GM21619 (cell line): Measurements from ENCODE around the gene IL24.
"Not testable (repeated sequence)": the region's sequence is repeated elsewhere in the genome, so short reads cannot be mapped to it uniquely, and the experiment has no call there.

Experiments used
- ATAC-seq: cut with Tn5 transposase; IDR thresholded peaks from one replicate; pipeline ENCODE4 v1.9.1; 2021; ENCODE audit not compliant: unreplicated experiment

IL24 gene, protein sequence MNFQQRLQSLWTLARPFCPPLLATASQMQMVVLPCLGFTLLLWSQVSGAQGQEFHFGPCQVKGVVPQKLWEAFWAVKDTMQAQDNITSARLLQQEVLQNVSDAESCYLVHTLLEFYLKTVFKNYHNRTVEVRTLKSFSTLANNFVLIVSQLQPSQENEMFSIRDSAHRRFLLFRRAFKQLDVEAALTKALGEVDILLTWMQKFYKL

DNA sequence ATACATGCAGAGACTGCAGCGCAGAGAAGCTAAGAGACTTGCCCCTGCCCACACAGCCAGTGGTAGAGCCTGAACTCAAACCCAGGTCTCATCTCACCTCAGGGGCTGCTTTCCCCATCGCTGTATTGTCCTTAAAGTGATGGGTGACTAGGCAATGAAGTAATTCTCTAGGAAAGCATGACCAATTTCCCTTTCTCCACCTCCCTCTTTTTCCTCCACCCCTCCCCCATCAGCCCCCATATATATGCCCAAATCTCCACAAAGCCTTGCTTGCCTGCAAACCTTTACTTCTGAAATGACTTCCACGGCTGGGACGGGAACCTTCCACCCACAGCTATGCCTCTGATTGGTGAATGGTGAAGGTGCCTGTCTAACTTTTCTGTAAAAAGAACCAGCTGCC is at the start of gene IL24:
TSS of gene IL24 (plus strand) at position 269 of the 400 bp plus-strand sequence. CDS start 390 bp downstream, outside the sequence.
- no peak for ATAC-seq

DNA sequence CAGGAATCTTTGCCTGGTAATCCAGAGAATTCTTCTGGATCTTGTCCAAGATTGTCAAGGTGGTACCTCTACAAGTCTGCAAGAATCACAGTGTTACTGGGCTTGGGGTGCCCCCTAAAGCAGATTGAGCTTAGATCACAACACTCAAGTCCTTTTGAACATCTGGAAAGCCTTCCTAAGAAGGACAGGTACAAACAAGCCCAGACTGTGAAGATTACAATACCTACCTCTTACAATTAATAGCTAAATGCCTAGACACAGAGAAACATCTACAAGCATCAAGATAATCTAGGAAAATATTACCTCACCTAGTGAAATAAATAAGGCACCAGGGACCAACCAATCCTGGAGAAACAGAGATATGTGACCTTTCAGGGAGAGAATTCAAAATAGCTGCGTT is 49.3 kb upstream of the IL24 start:
- no peak for ATAC-seq

DNA sequence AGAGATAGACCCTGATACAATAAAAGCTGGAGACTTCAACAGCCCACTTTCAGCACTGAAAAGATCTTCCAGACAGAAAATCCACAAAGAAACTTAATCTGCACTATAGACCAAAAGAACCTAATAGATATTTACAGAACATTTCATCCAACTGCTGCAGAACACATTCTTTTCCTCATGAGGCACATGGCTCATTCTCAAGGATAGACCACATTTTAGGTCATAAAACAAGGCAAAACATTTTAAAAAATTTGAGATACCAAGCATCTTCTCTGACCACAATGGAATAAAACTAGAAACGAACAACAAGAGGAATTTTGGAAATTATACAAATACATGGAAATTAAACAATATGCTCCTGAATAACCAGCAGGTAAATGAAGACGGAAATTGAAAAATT is 46.8 kb upstream of the IL24 start:
- ATAC-seq = no peak

DNA sequence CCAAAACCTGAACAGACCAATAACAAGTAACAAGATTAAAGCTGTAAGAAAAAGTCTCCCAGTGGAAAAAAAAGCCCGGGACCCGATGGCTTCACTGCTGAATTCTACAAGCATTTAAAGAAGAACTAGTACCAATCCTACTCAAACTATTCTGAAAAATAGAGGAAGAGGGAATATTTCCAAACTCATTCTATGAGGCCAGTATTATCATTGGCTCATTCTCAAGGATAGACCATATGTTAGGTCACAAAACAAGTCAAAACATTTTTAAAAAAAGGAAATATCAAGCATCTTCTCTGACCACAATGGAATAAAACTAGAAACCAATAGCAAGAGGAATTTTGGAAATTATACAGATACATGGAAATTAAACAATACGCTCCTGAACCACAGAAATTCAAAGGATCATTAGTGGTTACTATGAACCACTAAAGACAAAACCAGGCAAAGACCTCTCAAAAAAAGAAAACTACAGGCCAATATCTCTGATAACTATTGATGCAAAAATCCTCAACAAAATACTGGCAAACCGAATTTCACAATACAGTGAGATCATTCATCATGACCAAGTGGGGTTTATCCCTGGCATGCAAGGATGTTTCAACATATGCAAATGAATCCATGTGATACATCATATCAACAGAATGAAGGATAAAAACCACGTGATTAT is 45.8 kb upstream of the IL24 start:
- no peak for ATAC-seq

DNA sequence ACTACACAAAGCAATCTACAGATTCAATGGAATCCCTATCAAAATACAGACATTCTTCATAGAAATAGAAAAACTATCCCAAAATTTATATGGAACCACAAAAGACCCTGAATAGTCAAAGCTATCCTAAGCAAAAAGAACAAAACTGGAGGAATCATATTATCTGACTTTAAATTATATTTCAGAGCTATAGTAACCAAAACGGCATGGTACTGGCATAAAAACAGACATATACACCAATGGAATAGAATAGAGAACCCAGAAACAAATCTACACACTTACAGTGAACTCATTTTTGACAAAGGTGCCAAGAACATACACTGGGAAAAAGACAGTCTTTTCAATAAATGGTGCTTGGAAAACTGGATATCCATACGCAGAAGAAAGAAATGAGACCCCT is 44.6 kb upstream of the IL24 start:
- ATAC-seq = not testable (repeated sequence)

DNA sequence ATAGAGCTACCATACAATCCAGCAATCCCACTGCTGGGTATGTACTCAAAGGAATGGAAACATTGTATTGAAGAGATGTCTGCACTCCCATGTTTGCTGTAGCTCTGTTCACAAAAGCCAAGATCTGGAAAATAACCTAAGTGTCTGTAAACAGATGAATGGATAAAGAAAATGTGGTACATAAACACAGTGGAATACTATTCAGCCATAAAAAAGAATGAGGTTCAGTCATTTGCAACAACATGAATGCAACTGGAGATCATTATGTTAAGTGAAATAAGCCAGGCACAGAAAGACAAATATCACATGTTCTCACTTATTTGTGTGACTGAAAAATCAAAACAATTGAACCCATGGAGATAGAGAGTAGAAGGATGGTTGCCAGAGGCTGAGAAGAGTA is 43.5 kb upstream of the IL24 start:
- ATAC-seq = not testable (repeated sequence)

DNA sequence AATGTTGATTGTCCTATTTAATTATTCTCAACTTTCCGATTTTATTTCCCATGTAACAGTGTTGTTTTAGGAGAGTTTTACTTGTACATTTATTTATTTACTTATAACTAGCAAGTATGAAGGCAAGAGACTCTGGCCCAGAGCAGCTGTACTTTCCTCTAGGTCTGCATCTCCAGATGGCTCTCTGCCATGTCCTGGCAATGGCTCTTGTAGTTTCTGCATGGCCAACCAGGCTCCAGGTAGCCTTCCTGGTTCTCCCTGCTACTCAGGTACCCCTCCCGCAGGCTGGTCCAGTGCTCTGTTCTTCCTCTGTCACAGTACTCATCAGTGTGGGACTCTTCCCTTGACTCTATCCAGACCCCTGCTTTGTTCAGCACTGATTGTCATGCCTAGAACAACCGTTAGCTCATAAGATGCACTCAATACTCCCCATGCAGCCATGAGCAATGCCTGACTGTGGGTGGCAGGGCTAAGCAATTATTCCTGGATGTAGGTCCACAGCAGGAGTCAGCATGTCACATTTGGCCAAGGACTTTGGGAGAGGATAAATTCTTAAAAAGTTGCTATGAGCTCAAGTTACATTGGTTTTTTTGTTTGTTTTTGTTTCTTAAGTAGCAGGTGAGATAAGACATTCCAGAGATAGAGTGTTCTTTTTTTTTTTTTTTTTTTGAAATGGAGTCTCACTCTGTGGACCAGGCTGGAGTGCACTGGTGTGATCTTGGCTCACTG is 42.7 kb upstream of the IL24 start:
- ATAC-seq = no peak

DNA sequence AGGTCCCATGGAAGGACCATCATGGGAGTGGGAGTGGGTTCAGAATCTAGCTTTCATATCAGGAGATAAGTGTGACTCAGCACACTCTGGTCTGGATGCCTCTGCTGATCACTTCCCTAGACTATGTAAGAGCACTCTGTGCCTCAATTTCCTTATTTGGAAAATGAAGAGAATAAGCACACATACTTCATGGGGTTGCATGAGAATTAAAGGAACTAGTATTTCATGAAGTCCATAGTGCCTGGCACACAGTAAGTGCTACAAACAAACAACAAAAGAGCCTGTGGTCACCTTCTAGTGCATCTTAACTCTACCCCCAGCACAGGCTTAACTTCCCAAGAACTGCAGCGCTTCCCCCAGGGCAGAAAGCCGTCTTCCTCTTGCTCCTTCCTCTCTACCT is 41.4 kb upstream of the IL24 start:
- ATAC-seq = no peak

DNA sequence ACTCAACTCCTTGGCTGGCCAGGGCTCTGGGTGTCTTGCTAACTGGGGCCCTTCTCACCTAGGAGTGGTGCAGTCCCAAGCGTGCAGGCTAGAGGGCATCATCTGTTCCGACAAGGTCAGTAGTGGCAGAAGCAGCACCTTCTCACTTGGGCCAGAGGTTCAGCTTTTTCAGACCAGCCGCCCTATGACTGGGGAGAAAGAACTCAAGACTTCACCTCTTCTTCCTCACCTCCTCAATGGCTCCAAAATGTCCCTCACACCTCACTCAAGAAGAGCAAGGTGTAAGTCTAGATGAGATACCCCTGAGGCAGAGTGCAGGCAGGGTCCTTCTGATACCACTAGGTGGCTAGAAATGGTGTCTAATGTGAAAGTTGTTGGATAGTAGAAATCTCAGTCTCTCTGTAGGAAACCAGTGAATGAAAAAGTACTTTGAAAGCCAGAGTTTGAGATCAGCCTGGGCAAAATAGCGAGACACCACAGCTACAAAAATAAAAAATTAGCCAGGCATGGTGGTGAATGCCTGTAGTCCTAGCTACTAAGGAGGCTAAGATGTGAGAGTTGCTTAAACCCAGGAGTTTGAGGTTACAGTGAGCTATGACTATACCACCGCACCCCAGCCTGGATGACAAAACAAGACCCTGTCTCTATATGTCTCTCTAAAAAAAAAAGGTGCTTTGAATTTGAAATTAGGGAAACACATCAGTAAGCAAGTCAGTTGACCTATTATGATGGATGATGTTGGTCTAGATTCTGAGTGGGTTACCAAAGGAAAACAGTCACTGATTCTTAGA is 40.4 kb upstream of the IL24 start:
- ATAC-seq = no peak

DNA sequence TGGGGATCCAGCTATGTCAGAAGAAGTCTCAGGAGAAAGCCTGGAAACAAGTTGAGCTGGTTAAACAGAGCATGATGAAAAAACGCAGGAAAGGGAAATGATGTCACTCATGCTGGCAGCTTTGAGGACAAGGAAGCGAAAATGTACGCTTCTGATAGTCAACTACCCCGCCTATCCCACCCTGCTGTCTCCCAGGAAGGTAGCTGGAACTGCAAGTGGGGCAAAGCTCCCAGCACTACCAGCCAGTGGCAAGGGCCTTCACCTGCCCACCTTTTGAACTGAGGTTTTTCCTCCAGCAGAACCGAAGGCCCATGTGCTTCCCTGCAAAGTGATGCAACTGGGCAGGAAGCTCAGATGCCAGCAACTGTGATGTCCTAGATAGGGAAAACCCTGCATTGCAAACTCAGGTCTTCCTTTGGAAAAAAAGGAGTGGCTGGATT is 38.1 kb upstream of the IL24 start:
- no peak for ATAC-seq

DNA sequence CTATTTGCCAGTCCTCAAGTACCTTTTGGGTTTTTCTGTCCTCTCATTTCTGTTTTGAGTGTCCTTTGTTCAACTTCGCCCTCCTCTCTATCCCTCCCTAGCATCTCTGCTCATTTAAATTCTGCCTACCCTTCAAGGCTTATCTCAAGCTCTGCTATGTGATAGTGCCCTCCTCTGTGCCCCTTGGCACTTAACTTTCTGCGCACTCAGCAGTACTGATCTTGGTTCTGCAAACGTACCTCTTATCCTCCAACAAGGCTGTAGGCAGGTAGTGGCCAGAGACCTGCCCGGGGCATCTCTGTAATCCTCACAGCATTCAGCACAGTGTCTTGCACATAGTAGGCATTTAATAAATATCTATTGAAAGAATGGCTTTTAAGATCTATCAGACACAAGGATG is 37.1 kb upstream of the IL24 start:
- no peak for ATAC-seq

DNA sequence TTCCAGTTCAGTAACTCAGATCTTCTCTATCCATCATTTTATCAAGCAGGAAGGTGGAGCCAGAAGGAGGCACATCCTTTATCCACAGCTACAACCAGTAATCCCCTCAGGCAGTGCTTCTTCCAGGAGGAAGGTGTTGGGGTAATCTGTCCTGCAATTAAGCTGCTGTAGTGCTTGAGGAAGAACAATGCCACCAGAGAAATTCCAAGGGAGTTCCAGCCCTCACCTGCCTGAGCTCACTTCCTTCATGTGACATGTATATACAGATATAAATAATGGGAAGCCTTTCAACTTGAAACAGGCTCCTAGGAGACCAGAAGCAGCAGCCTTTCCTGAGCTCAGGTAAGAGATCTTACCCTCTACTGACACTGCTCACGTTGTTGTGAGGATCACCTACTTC is 34.0 kb upstream of the IL24 start:
- ATAC-seq = no peak

DNA sequence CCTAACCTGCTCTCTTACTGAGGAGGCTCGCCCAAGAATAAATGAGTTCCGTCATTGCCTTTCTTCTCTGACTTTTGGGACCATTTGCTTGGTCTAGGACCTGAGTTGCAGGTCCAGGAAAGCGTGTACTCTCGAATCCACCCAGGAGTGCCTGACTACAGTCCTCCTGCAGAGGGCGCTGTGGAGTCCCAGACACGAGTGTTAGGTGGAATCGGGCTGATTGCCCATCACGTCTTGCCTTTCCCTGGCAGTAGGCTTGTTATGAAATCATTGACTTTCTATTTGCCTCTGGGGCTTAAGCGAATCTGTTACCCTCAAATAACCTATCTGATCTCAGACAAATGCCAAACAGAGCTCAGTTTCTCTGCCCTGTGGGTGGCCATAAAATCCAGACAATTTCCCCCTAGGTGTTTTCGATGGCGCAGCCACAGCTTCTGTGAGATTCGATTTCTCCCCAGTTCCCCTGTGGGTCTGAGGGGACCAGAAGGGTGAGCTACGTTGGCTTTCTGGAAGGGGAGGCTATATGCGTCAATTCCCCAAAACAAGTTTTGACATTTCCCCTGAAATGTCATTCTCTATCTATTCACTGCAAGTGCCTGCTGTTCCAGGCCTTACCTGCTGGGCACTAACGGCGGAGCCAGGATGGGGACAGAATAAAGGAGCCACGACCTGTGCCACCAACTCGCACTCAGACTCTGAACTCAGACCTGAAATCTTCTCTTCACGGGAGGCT is 32.1 kb upstream of the IL24 start, which contains the start of gene IL20:
TSS of gene IL20 (plus strand) at position 685 of the 733 bp plus-strand sequence. CDS start 230 bp downstream, outside the sequence.
- no peak for ATAC-seq

DNA sequence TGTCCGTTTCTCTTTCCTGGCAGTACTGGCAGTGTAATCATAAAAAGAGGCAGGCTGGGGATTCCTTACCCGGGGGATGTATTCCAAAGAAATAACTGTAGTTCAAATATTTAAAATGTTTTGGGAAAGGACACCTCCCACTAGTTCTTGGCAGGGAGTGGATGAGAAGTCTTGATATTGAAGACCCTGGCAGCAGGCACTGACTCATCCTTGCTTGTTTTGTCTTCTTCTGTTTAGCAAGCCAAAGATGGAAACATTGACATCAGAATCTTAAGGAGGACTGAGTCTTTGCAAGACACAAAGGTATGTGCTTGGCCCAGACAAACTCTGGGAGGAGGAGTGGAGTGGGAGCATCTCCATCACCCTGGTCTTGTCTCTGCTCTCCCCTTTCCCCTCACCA is 31.2 kb upstream of the IL24 start:
- no peak for ATAC-seq

DNA sequence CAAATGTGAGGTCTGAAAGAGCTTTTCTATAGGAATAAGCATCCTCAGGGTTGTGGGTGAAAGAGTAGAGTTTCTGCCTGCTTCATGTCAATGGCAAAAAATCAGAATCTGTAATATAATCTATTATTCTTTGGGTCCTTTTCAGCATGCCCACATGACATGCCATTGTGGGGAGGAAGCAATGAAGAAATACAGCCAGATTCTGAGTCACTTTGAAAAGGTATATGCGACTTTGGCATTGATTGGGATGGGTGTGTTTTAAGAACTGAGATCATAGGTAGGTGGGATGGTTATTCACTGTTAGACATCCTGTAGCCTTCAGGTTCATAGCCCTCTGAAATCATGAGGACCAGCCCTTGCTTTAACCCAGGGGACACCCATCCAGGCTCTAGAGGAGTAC is 30.0 kb upstream of the IL24 start:
- no peak for ATAC-seq

DNA sequence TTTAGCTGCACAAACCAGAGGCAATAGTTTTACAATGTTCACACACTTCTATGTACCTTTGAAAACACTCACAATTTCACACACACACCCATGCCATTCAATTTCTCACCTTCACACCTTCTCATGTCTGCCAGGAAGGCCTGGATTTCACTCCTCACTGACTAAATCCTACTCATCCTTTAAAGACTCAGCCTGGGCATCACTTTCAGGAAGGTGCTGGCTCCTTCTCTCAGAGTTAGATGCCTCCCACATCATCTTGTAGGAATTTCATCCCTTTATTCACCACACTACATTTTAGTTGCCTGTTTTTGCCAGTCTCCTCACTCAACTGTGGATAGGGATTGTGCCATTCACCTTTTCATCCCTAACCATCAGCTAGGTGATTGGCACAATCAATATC is 29.5 kb upstream of the IL24 start:
- ATAC-seq = no peak

DNA sequence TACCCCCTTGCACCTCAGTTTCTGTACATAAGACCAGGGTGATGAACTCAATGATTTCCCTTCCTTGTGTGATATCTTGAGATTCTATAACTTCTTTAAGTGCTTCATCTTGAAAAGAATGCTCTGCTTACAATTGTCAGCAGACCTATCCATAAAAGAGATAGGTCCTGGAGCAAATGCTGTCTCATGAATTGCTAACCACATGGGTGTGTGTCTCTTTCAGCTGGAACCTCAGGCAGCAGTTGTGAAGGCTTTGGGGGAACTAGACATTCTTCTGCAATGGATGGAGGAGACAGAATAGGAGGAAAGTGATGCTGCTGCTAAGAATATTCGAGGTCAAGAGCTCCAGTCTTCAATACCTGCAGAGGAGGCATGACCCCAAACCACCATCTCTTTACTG is 29.0 kb upstream of the IL24 start:
- ATAC-seq = no peak

DNA sequence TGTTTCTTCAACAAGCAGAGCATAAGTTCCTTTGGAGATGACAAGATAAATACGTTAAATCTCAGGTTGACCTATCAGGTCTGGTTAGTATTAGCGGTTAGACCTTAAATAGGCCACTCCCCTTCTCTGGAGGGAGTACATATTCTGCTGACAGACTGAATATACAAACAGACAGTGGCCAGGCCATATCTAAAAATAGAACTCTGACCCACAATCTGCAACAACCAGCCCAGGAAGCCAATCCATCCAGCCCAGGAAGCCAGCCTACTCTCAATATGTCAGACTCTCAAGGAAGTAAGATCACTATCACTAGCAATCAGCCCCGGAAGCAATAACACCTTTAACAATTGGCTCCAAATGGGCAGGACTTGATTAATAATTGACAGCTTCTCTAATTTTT is 25.1 kb upstream of the IL24 start:
- ATAC-seq = no peak

DNA sequence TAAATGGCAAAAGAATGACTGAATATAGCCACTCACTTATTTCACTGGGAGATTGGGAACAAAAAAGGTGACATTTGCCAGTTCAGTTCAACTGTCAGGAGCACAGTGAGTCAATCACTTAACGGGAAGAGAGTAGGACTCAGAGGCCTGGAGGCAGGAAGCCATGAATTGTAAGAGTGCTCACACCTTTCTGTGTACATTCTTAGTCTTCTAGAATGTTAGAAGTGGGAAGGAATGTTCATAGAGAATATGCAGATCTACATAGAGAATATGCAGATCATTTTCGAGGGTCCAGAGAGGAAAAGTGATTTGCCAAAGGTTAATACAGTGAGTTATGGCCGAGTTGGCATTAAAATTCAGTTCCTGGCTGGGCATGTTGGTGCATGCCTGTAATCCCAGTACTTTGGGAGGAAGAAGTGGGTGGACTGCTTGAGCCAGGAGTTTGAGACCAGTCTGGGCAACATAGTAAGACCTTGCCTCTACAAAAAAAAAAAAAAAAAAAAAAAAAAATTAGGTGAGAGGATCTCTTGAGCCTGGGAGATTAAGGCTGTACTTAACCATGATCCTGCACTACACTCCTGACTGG is 23.5 kb upstream of the IL24 start:
- no peak for ATAC-seq

DNA sequence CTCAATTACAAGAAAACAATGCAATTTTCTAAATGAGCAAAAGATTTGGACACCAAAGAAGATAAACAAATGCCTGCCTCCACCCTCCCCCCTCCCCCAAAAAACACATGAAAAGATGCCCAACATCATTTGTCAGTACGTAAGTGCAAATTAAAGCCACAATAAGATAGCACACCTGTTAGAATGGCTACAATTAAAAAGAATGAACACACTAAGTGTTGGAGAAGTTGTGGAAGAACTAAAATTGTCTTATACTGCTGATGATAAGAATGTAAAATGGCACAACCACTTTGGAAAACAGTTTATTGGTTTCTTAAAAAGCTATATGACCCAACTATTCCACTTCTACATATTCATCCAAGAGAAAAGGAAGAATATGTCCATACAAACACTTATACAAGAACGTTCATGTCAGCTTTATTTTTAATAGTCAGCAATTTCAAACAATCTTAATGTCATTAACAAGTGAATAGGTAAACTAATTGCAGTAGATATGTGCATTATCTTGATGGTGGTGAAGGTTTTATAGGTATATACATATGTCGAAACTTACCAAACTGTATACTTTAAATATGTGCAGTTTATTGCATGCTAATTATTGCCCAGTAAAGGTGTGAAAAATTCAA is 21.4 kb upstream of the IL24 start:
- no peak for ATAC-seq
